ENCODE results near the gene RNF167. TPM values are rescaled to one million over a fixed set of nuclear protein-coding genes. Genes with fewer than 3 reads are reported as not detected.

Gene RNF167
- total and polyA plus RNA-seq, 9 donors = 22.7 to 221 (median 79.4) TPM

DNA sequence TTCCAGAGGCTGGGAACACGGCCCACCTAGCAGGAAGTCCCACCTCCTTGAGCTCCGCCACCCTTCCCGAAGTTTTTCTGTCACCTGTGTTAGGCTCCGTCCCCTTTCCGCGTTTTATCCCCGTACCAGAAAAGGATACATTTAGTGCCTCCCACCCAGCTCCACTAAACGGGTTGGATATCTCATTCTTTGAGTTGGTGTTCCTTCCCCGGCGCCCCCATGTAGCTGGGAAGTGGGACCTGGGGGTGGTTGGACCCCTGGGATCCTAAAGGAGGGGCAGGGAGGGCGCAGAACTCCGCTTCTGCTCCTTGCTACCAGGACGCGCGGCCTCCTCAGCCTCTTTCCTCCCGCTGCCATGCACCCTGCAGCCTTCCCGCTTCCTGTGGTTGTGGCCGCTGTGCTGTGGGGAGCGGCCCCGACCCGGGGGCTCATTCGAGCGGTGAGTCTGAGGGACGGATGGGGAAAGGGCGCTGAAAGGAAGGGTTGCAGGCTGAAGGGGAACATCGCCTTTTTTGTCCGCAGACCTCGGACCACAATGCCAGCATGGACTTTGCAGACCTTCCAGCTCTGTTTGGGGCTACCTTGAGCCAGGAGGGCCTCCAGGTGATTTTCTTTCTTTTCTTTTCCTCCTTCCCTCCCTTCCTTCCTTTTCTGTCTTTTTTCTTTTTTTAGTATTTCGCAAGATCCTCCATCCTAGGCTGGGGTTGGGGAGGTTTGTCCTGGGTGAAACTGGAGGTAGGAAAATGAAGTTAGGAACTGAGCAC, 669 bp downstream of the RNF167 start:
- peaks cover 14% of the 10 kb centered on the region for H3K4me1 ChIP-seq (ENCODE audit: insufficient read depth)
- peak in 3 of 5 donors; percentile 49 to 87 (median 82) for DNase-seq
- intact Hi-C loops (cut with DNase I) = no loop called here
- H3K27ac ChIP-seq = peak overlapping the region; percentile 76 to 93
- H3K27me3 ChIP-seq = no peaks in the 10 kb centered on the region
- H3K36me3 ChIP-seq = no peaks in the 10 kb centered on the region
- H3K9me3 ChIP-seq = no peaks in the 10 kb centered on the region
- WGBS, 3 donors = 1 to 2% (median 2%) methylated on average over 29 of the region's 29 CpGs
- peak overlapping the region; percentile 88 for H3K4me3 ChIP-seq
- TF ChIP-seq EP300 (IDR thresholded peaks at IDR 0.05) (no peak), POLR2A (IDR thresholded peaks at IDR 0.05) (no peak)
- TF ChIP-seq, protein P1, sequence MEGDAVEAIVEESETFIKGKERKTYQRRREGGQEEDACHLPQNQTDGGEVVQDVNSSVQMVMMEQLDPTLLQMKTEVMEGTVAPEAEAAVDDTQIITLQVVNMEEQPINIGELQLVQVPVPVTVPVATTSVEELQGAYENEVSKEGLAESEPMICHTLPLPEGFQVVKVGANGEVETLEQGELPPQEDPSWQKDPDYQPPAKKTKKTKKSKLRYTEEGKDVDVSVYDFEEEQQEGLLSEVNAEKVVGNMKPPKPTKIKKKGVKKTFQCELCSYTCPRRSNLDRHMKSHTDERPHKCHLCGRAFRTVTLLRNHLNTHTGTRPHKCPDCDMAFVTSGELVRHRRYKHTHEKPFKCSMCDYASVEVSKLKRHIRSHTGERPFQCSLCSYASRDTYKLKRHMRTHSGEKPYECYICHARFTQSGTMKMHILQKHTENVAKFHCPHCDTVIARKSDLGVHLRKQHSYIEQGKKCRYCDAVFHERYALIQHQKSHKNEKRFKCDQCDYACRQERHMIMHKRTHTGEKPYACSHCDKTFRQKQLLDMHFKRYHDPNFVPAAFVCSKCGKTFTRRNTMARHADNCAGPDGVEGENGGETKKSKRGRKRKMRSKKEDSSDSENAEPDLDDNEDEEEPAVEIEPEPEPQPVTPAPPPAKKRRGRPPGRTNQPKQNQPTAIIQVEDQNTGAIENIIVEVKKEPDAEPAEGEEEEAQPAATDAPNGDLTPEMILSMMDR (IDR thresholded peaks at IDR 0.05) = no peak

DNA sequence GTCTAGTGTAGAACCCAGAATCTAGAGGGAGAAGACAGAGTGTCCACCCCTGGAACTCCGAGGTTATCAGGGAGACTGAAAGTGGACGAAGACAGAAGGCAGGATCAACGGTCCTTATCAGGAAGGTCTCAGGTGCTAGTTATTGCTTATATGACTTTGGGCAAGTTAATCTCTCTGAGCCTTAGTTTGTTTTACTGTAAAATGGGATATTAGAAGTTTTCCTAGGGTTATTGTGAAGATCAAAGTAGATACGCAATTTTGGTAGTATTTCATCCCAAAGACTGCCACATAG, 1.2 kb downstream of the RNF167 start:
- H3K4me3 ChIP-seq = peak overlapping the region; percentile 88
- TF ChIP-seq EP300 (IDR thresholded peaks at IDR 0.05) (no peak), POLR2A (IDR thresholded peaks at IDR 0.05) (no peak)
- TF ChIP-seq, protein P1 (IDR thresholded peaks at IDR 0.05) = no peak
- WGBS, 3 donors = 30 to 48% (median 32%) methylated on average over 4 of the region's 4 CpGs
- no peak overlapping the region for H3K27ac ChIP-seq
- H3K9me3 ChIP-seq = no peaks in the 10 kb centered on the region
- no peaks in the 10 kb centered on the region for H3K27me3 ChIP-seq
- no peaks in the 10 kb centered on the region for H3K36me3 ChIP-seq
- DNase-seq = no peak
- intact Hi-C loops (cut with DNase I) = no loop called here
- H3K4me1 ChIP-seq (ENCODE audit: insufficient read depth) = peaks cover 14% of the 10 kb centered on the region

DNA sequence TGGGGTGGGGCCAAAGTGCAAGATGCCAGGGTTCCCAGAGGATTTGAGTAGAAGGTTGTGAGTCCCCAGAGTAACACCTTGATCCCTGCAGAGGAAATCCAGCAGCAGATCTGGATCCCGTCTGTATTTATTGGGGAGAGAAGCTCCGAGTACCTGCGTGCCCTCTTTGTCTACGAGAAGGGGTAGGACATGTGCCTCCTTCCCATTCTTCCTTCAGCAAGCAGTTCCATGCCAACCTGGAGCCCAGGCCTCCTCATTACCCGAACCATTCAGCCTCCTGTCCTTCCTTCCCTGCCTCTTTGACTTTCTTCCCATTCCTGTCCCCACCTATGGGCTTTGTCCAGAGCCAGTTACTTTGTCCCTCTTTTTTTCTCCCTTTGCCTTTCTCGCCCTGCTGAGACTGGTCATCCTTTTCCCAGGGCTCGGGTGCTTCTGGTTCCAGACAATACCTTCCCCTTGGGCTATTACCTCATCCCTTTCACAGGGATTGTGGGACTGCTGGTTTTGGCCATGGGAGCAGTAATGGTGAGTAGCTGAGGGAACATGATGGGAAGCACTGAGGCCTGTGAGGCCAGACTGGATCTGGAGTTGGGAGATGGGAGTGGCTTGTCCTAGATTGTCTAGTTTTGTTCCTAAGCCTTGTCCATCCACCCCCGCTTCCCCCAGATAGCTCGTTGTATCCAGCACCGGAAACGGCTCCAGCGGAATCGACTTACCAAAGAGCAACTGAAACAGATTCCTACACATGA, 2.9 kb downstream of the RNF167 start:
- intact Hi-C loops (cut with DNase I) = no loop called here
- H3K36me3 ChIP-seq = no peaks in the 10 kb centered on the region
- no peak for DNase-seq
- H3K4me1 ChIP-seq (ENCODE audit: insufficient read depth) = peaks cover 14% of the 10 kb centered on the region
- H3K27me3 ChIP-seq = no peaks in the 10 kb centered on the region
- no peak for TF ChIP-seq EP300 (IDR thresholded peaks at IDR 0.05)
- no peak for TF ChIP-seq POLR2A (IDR thresholded peaks at IDR 0.05)
- TF ChIP-seq, protein P1 (IDR thresholded peaks at IDR 0.05) = no peak
- H3K27ac ChIP-seq = no peak overlapping the region
- 62 to 71% (median 66%) methylated on average over 13 of the region's 13 CpGs for WGBS, 3 donors
- H3K9me3 ChIP-seq = no peaks in the 10 kb centered on the region
- H3K4me3 ChIP-seq = no peak overlapping the region

DNA sequence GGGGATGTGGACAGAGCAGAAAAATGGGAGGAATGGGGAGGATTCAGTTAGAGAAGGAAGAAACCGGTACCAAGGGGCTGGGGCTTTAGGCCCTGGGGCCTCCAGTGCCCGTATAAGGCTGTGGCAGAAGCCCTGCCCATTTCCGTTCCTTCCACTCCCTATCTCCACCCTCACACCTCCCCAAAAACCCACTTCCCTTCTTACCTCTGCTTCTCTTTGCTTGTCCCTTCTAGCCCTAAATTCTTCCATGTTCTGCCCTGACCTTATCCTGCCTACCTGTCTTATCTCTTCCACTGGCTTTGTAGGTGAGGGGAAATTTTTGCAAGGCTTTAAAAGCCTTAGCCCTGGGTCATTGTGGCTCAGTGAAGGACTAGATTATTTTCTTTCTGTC, 4.1 kb downstream of the RNF167 start:
- intact Hi-C loops (cut with DNase I) = no loop called here
- WGBS, 3 donors = 46 to 50% (median 49%) methylated on average over 3 of the region's 3 CpGs
- H3K27ac ChIP-seq = no peak overlapping the region

More for the DNA sequence above, 4.1 kb downstream of the RNF167 start:
- peaks cover 6% of the 10 kb centered on the region for H3K4me1 ChIP-seq (ENCODE audit: insufficient read depth)
- H3K4me3 ChIP-seq = no peak overlapping the region
- DNase-seq = no peak
- H3K36me3 ChIP-seq = no peaks in the 10 kb centered on the region
- TF ChIP-seq EP300 (IDR thresholded peaks at IDR 0.05) = no peak
- TF ChIP-seq POLR2A (IDR thresholded peaks at IDR 0.05) = no peak
- TF ChIP-seq, protein P1 (IDR thresholded peaks at IDR 0.05) = no peak
- H3K27me3 ChIP-seq = no peaks in the 10 kb centered on the region
- no peaks in the 10 kb centered on the region for H3K9me3 ChIP-seq

All from ovary (tissue), 9 donors.